ENCODE results near the gene NEURL1B.
A peak's percentile ranks its signal among the peaks of the same experiment; 100 is the strongest.

The NEURL1B gene

GRCh38 chr5:172622091-172623046 lies 18.7 kb upstream of the NEURL1B start:
- TF ChIP-seq CTCF (IDR thresholded peaks at IDR 0.05), result no peak
- H3K27ac ChIP-seq, result no peak overlapping the region
- H3K4me3 ChIP-seq (ENCODE audit: low read depth, low read length), result no peak overlapping the region
- H3K36me3 ChIP-seq (ENCODE audit: control insufficient read depth, insufficient read depth, low read length), result no peaks in the 10 kb centered on the region
- no peaks in the 10 kb centered on the region for H3K4me1 ChIP-seq
- no peak overlapping the region for H3K4me2 ChIP-seq (ENCODE audit: low read length)
- H3K27me3 ChIP-seq (ENCODE audit: control insufficient read depth, insufficient read depth, low read length), result no peaks in the 10 kb centered on the region
- H3K79me2 ChIP-seq, result no peaks in the 10 kb centered on the region
- H3K9me3 ChIP-seq (ENCODE audit: control insufficient read depth, low read length), result no peaks in the 10 kb centered on the region
- H2AFZ ChIP-seq, result no peak overlapping the region
- no peak overlapping the region for H3K9ac ChIP-seq

DNA sequence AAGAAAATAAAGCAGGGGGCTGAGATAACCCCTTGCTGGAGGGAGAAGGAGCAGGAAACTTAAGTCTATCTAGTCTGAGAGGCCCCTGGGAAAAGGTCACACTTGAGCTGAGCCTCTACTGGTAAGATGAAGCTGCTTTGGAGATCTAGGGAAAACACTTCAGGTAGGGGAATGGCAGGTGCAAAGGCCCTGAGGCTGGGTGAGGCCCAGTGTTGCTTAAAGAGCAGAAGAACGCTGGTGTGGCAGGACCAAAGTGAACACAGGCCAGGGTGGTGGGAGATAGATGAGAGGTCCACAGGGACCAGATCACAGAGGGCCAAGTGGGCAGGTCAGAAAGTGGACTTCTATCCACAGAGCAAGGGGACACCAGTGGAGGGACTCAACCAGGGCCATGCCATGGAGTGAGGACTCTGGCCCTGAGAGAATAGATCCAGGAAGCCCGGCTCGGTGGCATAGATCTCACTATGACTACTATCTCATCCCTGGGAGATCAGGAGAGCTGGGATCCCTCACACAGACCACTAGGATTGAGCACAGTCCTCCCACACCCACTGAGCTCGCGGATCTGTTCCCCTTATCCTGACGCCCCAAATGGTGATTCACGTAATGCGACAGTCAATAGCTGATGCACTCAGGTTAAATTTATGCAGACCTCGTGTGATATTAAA lies 17.6 kb upstream of the NEURL1B start:
- no peak for TF ChIP-seq CTCF (IDR thresholded peaks at IDR 0.05)
- no peaks in the 10 kb centered on the region for H3K9me3 ChIP-seq (ENCODE audit: control insufficient read depth, low read length)
- H2AFZ ChIP-seq, result no peak overlapping the region
- H3K36me3 ChIP-seq (ENCODE audit: control insufficient read depth, insufficient read depth, low read length), result no peaks in the 10 kb centered on the region
- H3K4me2 ChIP-seq (ENCODE audit: low read length), result no peak overlapping the region
- H3K27ac ChIP-seq, result no peak overlapping the region
- no peaks in the 10 kb centered on the region for H3K4me1 ChIP-seq
- no peak overlapping the region for H3K4me3 ChIP-seq (ENCODE audit: low read depth, low read length)
- H3K79me2 ChIP-seq, result no peaks in the 10 kb centered on the region
- no peaks in the 10 kb centered on the region for H3K27me3 ChIP-seq (ENCODE audit: control insufficient read depth, insufficient read depth, low read length)
- H3K9ac ChIP-seq, result no peak overlapping the region

DNA sequence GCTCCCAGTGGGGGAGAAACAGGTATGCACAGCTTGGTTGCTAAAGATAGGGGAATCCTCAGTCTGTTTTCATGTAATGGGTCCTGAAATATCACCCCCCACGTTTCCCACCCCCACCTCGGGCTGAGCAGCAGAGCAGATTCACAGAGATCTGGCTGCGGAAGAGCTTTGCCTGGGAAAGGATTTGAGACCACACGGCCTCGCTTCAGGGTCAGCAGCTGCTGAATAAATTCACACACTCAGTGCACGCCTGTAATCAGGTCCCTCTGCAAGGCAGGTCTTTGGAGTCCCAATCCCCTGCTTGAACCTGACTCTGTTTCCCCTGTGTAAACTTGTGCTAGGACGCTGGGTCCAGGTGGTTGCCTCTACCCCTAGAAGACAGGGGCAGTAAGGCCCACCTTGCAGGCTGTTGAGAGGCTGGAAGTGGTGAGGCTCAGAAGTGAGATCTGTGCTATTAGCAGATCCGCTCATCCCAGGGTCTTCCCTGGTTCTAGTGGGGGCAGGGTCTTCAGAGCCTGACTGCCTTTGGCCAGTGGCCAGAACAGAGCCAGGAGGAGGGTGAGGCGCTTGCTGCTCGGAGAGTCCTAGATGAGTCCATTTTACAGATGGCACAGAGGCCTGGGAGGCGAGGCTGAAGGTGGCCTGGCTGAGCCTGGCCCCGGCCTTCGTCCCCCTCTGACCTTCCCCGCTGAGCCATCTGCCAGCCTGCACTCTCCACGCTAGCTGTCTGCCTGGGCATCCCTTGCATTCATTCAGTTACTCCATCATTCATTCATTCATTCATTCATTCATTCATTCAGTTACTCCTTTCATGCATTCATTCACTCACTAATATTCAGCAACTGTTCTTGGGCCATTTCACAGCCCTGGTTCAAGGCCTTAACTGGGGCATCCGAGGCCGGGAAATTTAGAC lies 16.7 kb upstream of the NEURL1B start:
- no peaks in the 10 kb centered on the region for H3K27me3 ChIP-seq (ENCODE audit: control insufficient read depth, insufficient read depth, low read length)
- no peaks in the 10 kb centered on the region for H3K36me3 ChIP-seq (ENCODE audit: control insufficient read depth, insufficient read depth, low read length)
- no peak for TF ChIP-seq CTCF (IDR thresholded peaks at IDR 0.05)
- H3K4me2 ChIP-seq (ENCODE audit: low read length), result no peak overlapping the region
- H3K27ac ChIP-seq, result no peak overlapping the region
- H3K9ac ChIP-seq, result no peak overlapping the region
- no peaks in the 10 kb centered on the region for H3K9me3 ChIP-seq (ENCODE audit: control insufficient read depth, low read length)
- no peak overlapping the region for H3K4me3 ChIP-seq (ENCODE audit: low read depth, low read length)
- no peak overlapping the region for H2AFZ ChIP-seq
- no peaks in the 10 kb centered on the region for H3K79me2 ChIP-seq
- H3K4me1 ChIP-seq, result no peaks in the 10 kb centered on the region

- Histone ChIP-seq H3K4me2 (ENCODE audit: low read length) (no peak overlapping the region), H3K79me2 (no peaks in the 10 kb centered on the region), H3K4me3 (ENCODE audit: low read depth, low read length) (no peak overlapping the region), H3K9ac (no peak overlapping the region), H3K27me3 (ENCODE audit: control insufficient read depth, insufficient read depth, low read length) (no peaks in the 10 kb centered on the region), H3K9me3 (ENCODE audit: control insufficient read depth, low read length) (no peaks in the 10 kb centered on the region), H3K27ac (no peak overlapping the region), H3K36me3 (ENCODE audit: control insufficient read depth, insufficient read depth, low read length) (no peaks in the 10 kb centered on the region), H2AFZ (peak overlapping the region; percentile 3), H3K4me1 (no peaks in the 10 kb centered on the region)
- no peak for TF ChIP-seq CTCF (IDR thresholded peaks at IDR 0.05)
Measured at GRCh38 chr5:172624996-172625964, 15.8 kb upstream of the NEURL1B start.
